ENCODE data around the gene ZNF665.
"Not testable (repeated sequence)": the region's sequence is repeated elsewhere in the genome, so short reads cannot be mapped to it uniquely, and the experiment has no call there.

ZNF665 gene

DNA sequence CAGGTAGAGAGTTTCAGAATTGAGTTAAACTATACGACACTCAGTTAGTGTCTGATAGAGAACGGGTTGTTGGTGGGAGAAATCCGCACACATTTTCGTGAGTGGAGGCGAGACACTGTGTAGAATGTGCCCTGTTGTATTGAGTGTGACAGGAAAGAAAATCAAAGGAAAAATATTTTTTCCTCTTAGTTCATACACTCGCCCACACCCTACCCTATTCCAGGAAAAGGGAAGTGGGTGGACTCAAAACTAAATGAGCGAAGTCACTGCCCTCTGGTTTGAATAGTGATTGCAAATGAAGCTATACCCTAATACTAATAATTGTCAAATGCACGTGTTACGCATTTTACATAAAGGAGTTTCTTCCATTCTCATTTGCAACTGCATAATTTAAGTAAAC lies 36.3 kb downstream of the ZNF665 start:
- Histone ChIP-seq H3K4me3 (ENCODE audit: low read length) (peak overlapping the region; percentile 83), H3K4me1 (ENCODE audit: control insufficient read depth, insufficient read depth, low read length) (peaks cover 8% of the 10 kb centered on the region), H3K36me3 (ENCODE audit: control insufficient read depth, insufficient read depth, low read length, severe bottlenecking) (peaks cover 4% of the 10 kb centered on the region), H3K9ac (ENCODE audit: low read length) (no peak overlapping the region), H3K9me3 (ENCODE audit: control insufficient read depth, low read length) (peaks cover 14% of the 10 kb centered on the region), H3K27me3 (replicated peaks; ENCODE audit: control insufficient read depth, insufficient read depth, low read length) (no peaks in the 10 kb centered on the region)
- DNase-seq (ENCODE audit: low read depth), result no peak

DNA sequence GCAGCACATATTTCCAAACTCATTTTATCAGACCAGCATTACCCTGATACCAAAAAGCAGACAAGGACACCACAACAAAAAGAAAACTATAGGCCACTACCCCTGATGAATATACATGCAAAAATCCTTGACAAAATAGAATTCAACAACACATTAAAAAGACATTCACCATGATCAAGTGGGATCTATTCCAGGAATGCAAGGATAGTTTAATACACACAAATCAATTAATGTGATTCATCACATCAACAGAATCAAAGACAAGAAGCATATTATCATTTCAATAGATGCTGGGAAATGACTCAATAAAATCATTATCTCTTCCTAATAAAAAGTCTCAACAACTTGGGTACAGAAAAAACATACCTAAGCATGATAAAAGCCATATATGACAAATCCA lies 45.5 kb downstream of the ZNF665 start:
- Histone ChIP-seq H3K4me3 (ENCODE audit: low read length) (no peak overlapping the region), H3K9me3 (ENCODE audit: control insufficient read depth, low read length) (peaks cover 67% of the 10 kb centered on the region), H3K36me3 (ENCODE audit: control insufficient read depth, insufficient read depth, low read length, severe bottlenecking) (peaks cover 66% of the 10 kb centered on the region), H3K9ac (ENCODE audit: low read length) (no peak overlapping the region), H3K4me1 (ENCODE audit: control insufficient read depth, insufficient read depth, low read length) (no peaks in the 10 kb centered on the region), H3K27me3 (replicated peaks; ENCODE audit: control insufficient read depth, insufficient read depth, low read length) (no peaks in the 10 kb centered on the region)
- no peak for DNase-seq (ENCODE audit: low read depth)

DNA sequence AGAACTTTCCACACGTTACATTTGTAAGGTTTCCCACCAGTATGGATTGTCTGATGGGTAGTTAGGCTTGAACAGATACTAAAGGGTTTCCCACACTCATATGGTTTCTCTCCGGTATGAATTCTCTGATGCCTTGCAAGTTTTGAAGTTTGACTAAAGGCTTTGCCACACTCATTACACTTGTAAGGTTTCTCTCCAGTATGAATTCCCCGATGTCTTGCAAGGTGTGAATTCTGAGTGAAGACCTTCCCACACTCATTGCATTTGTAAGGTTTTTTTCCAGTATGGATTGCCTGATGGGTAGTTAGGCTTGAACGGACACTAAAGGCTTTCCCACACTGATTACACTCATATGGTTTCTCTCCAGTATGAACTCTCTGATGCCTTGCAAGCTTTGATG lies 52.8 kb downstream of the ZNF665 start:
- no peaks in the 10 kb centered on the region for H3K4me1 ChIP-seq (ENCODE audit: control insufficient read depth, insufficient read depth, low read length)
- H3K9me3 ChIP-seq (ENCODE audit: control insufficient read depth, low read length), result peaks cover 58% of the 10 kb centered on the region
- H3K36me3 ChIP-seq (ENCODE audit: control insufficient read depth, insufficient read depth, low read length, severe bottlenecking), result peaks cover 41% of the 10 kb centered on the region
- H3K4me3 ChIP-seq (ENCODE audit: low read length), result peak overlapping the region; percentile 59
- no peak overlapping the region for H3K9ac ChIP-seq (ENCODE audit: low read length)
- no peaks in the 10 kb centered on the region for H3K27me3 ChIP-seq (replicated peaks; ENCODE audit: control insufficient read depth, insufficient read depth, low read length)
- no peak for DNase-seq (ENCODE audit: low read depth)

DNA sequence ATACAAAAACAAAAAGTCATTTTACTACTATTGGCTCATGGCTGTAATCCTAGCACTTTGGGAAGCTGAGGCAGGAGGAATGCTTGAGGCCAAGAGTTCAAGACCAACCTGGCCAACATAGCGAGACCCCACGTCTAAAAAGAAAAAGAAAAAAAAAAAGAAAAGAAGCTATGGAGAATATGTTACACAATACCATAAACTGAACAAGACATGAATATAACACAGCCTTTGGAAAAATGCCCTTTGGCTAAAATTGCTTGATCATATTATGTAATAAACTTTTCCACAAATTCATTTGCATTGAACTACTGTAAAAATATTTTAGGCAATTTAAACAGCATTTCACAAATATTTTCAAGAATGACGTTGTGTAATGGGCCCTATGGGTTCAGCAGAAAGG lies 56.7 kb downstream of the ZNF665 start:
- Histone ChIP-seq H3K27me3 (replicated peaks; ENCODE audit: control insufficient read depth, insufficient read depth, low read length) (no peaks in the 10 kb centered on the region), H3K36me3 (ENCODE audit: control insufficient read depth, insufficient read depth, low read length, severe bottlenecking) (peaks cover 10% of the 10 kb centered on the region), H3K9ac (ENCODE audit: low read length) (no peak overlapping the region), H3K4me3 (ENCODE audit: low read length) (no peak overlapping the region), H3K9me3 (ENCODE audit: control insufficient read depth, low read length) (peaks cover 26% of the 10 kb centered on the region), H3K4me1 (ENCODE audit: control insufficient read depth, insufficient read depth, low read length) (peaks cover 11% of the 10 kb centered on the region)
- DNase-seq (ENCODE audit: low read depth), result no peak

DNA sequence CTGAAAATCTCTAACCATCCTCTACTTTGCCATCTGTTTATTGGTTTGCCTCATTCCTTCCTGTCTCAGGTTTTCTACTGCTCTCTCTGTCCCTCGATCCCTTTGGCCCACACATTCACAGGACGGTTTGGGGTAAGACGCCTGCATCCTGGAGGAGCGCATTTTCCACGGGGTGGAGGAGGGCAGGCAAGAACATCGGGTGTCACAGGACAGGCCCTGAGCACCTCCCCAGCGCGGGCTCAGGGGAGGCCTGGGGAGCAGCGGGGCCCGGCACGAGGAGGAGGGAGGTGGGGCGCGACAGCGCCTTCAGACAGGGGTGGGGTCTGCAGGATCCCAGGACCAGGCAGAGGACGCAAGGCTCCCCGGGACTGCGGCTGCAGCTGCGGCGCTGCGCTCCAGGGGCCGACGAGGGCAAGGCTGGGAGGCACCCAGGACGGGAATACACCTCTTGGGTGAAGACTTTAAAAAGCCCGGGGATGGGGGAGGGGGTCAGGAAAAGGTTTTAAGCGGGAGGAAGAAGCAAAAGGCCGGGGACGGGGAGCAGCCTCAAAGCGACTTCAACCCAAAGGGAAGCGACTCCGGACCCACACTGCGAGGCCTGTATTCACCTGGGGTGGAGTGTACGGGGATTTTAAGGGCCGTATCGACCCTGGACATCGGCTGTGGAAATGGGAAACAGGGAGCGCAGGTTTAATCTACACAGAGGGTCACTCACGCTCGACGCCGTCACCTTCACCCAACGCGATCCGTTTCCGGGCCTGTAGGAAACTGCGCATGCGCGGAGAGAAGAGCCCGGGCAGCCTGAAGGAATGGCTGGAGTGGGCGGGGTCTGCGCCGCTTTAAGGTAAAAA lies 60.8 kb downstream of the ZNF665 start, which contains the start of gene ZNF415:
TSS of gene ZNF415 (minus strand) at position 770 of the 851 bp plus-strand sequence. CDS start 10,234 bp downstream, outside the sequence.
- H3K9me3 ChIP-seq (ENCODE audit: control insufficient read depth, low read length), result no peaks in the 10 kb centered on the region
- H3K4me3 ChIP-seq (ENCODE audit: low read length), result peak within 1 kb of the TSS; percentile 82
- H3K36me3 ChIP-seq (ENCODE audit: control insufficient read depth, insufficient read depth, low read length, severe bottlenecking), result no peaks in the 10 kb centered on the region
- H3K27me3 ChIP-seq (replicated peaks; ENCODE audit: control insufficient read depth, insufficient read depth, low read length), result no peaks in the 10 kb centered on the region
- peak; percentile 83 for DNase-seq (ENCODE audit: low read depth)
- H3K9ac ChIP-seq (ENCODE audit: low read length), result peak within 1 kb of the TSS; percentile 77
- H3K4me1 ChIP-seq (ENCODE audit: control insufficient read depth, insufficient read depth, low read length), result peaks cover 11% of the 10 kb centered on the region

DNA sequence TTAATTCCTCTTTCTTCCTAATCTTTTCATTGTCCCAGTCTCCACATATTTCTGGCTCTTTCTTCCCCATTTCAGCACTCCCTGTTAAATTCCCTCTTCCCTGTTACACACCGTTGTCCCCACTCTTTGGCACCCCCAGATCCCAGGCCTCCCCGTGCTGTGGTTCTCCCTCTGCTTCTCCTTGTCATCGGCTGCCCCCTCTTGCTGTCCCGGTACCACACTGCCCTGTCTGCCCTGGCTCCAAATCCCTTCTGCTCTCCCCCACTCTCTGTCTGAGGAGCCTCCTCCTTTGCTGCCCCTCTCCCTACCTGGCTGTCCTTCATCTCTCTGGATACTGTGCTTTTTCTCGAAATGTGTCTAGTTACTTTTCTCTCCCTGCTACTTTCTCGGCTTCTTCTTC lies 61.4 kb downstream of the ZNF665 start:
- Histone ChIP-seq H3K4me3 (ENCODE audit: low read length) (peak overlapping the region; percentile 82), H3K4me1 (ENCODE audit: control insufficient read depth, insufficient read depth, low read length) (peaks cover 11% of the 10 kb centered on the region), H3K36me3 (ENCODE audit: control insufficient read depth, insufficient read depth, low read length, severe bottlenecking) (no peaks in the 10 kb centered on the region), H3K9ac (ENCODE audit: low read length) (peak overlapping the region; percentile 77), H3K27me3 (replicated peaks; ENCODE audit: control insufficient read depth, insufficient read depth, low read length) (no peaks in the 10 kb centered on the region), H3K9me3 (ENCODE audit: control insufficient read depth, low read length) (no peaks in the 10 kb centered on the region)
- DNase-seq (ENCODE audit: low read depth), result no peak

DNA sequence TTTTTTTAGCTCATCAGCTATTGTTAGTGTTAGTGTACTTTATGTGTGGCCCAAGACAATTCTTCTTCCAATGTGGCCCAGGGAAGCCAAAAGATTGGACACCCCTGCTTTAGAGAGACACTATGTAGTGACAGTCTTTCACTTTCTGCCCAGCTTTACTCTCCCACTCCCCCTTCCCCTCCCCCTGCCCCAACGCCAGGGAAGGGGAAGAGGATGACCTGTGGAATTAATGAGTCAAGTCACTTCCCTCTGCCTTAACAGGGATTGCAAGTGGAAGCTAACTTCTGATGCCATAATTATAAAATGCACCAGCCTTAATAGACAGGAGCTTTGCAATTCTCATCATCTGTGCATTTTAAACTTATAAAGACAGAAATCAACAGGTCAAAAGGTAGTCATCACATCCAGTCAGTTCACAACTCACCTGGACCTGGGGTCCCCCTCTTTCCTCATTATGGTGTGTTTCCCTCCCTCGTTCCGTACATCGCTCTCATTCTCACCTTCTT lies 62.0 kb downstream of the ZNF665 start:
- Histone ChIP-seq H3K36me3 (ENCODE audit: control insufficient read depth, insufficient read depth, low read length, severe bottlenecking) (no peaks in the 10 kb centered on the region), H3K9me3 (ENCODE audit: control insufficient read depth, low read length) (no peaks in the 10 kb centered on the region), H3K27me3 (replicated peaks; ENCODE audit: control insufficient read depth, insufficient read depth, low read length) (no peaks in the 10 kb centered on the region), H3K4me3 (ENCODE audit: low read length) (no peak overlapping the region), H3K4me1 (ENCODE audit: control insufficient read depth, insufficient read depth, low read length) (peaks cover 11% of the 10 kb centered on the region), H3K9ac (ENCODE audit: low read length) (no peak overlapping the region)
- DNase-seq (ENCODE audit: low read depth), result no peak

DNA sequence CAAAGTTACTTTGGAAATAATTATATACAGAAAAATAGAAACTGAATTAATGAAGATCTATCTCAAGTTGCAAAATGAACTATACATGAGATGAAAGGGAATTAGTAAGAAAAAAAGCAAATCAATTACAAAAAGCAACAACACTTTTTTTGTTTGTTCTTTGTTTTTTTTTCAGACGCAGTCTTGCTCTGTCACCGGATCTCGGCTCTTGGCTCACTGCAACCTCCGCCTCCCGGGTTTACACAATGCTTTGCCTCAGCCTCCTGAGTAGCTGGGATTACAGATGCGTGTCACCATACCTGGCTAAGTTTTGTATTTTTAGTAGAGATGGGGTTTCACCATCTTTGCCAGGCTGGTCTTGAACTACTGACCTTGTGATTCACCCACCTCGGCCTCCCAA lies 62.7 kb downstream of the ZNF665 start:
- Histone ChIP-seq H3K27me3 (replicated peaks; ENCODE audit: control insufficient read depth, insufficient read depth, low read length) (no peaks in the 10 kb centered on the region), H3K9me3 (ENCODE audit: control insufficient read depth, low read length) (no peaks in the 10 kb centered on the region), H3K4me3 (ENCODE audit: low read length) (no peak overlapping the region), H3K9ac (ENCODE audit: low read length) (no peak overlapping the region), H3K4me1 (ENCODE audit: control insufficient read depth, insufficient read depth, low read length) (peaks cover 11% of the 10 kb centered on the region), H3K36me3 (ENCODE audit: control insufficient read depth, insufficient read depth, low read length, severe bottlenecking) (no peaks in the 10 kb centered on the region)
- DNase-seq (ENCODE audit: low read depth), result no peak

DNA sequence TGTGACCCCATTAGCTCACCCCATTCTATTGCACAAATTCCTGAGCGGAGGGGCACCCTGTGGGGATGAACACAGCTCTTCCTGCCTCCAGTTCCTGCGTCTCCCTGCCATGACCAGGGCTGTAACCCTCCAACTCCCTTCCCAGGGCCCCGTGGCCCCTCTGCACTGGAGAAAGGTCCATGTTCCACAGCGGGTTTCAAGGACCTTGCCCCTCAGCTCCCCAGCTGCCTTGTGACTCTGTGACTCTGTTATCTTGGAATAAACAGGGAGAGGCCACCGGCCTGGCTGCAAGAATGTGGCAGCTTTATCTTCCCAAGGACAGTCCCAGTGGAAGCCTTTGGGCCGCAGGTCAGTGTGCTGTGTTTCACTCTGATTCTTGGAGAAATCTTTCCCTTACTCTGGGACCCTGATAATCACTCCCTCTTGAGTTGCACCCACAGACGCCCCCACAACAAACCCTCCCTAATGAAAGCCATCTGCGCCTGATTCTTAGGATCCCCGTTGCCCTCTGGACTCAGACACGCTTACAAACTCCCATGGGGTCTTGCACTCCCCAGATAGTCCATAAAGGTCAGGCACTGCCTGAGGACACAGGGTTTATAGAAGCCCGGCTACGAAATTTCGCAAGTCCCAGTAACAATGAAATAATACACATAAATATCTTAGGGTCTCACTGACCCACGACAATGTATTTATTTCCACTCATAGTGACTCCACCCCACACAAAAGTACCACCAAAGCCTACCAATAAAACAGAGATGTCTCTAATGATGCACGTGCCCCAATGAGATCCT lies 66.2 kb downstream of the ZNF665 start:
- H3K9me3 ChIP-seq (ENCODE audit: control insufficient read depth, low read length); H3K27me3 ChIP-seq (replicated peaks; ENCODE audit: control insufficient read depth, insufficient read depth, low read length); H3K36me3 ChIP-seq (ENCODE audit: control insufficient read depth, insufficient read depth, low read length, severe bottlenecking); H3K4me1 ChIP-seq (ENCODE audit: control insufficient read depth, insufficient read depth, low read length); H3K4me3 ChIP-seq (ENCODE audit: low read length); H3K9ac ChIP-seq (ENCODE audit: low read length); DNase-seq (ENCODE audit: low read depth): not testable (repeated sequence)

DNA sequence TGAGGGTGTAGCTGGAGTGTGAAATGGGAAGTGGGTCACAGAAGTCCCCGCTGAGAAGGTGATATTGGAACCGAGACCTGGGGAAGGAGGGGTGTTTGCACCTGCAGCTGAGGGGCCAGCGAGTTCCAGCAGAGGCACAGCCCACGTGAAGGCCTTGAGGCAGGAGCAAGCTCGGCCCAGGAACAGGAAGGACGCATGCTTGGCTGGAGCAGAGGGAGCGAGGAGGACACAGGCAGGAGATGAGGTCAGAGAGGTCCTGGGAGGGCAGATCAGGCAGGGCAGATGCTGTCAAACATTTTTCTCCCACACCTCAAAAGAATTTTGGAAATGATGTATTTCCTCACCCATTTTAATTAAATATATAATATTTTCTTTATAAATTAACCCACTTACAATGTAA lies 69.8 kb downstream of the ZNF665 start:
- H3K4me3 ChIP-seq (ENCODE audit: low read length), result no peak overlapping the region
- no peak for DNase-seq (ENCODE audit: low read depth)

More for the DNA sequence above, 69.8 kb downstream of the ZNF665 start:
- Histone ChIP-seq H3K9me3 (ENCODE audit: control insufficient read depth, low read length) (no peaks in the 10 kb centered on the region), H3K9ac (ENCODE audit: low read length) (no peak overlapping the region), H3K4me1 (ENCODE audit: control insufficient read depth, insufficient read depth, low read length) (no peaks in the 10 kb centered on the region), H3K27me3 (replicated peaks; ENCODE audit: control insufficient read depth, insufficient read depth, low read length) (no peaks in the 10 kb centered on the region), H3K36me3 (ENCODE audit: control insufficient read depth, insufficient read depth, low read length, severe bottlenecking) (no peaks in the 10 kb centered on the region)

Measured in adipocyte (in vitro differentiated cells).